ENCODE data around the gene INTS11.

The INTS11 gene

DNA sequence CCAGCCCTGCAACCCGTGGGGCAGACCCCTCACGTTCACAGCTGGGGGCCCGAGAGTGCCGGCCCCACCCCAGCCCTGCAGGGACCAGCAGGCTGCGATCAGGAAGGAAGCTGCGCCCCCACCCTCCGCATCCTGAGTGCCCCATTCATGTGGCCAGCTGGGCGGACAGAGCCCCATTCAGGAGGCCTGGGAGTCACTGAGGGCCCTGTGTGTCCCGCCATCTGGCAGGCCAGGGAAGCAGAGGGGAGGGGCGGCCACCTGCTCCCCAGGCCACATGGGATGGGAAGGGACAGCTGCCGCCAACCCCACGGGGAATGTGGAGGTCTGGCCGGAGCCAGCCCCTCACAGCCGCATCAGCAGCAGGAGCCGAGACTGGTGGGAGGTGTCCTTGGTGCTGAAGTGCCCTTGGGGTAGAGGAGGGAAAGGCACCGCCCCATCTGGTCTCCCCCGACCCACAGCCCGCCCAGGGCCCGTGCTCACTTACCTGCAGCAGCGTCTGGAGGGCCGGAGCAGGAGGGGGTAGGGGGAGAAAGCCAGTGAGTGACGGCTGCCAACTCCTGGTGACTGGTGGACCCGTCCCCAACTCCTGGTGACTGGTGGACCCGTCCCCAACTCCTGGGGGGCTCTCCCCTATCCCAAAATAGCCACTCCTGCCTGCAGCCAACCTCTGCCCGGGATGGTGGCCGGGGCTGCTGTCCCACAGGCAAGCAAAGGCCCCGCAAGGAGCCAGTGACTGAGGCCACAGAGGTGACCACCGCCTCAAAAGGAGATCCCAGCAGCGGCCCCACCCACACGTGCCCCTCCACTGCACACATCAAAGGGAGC lies 25.4 kb downstream of the INTS11 start:
- no peak for FAIRE-seq

DNA sequence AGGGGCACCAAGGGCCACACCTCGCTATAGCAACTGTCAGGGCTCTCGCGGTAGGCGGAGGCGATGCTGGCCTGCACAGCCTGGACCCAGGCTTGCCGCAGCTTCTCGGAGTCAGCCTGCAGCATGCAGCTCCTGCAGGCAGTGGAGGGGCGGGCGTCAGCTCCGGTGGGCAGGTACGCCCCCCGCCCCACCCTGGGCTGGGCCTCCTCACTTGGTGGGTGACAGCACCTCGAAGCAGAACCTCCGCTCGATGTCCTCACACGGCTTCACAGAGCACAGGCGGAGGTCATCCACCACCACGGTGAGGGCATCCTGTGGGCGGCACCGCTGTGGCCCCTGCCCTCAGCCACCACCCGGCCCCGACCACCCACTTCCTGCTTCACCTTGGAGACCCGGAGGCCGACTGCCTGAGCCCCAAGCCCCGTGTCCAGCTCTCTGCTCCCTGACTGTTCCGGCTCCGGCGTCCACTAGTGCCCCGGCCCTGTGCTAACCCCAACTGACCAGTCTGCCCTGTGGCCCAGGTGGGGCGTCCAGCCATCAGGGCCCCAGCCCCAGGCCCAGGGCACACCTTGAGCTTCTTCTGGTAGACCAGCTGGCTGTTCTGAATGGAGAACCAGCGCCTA lies 26.5 kb downstream of the INTS11 start:
- FAIRE-seq: no peak

DNA sequence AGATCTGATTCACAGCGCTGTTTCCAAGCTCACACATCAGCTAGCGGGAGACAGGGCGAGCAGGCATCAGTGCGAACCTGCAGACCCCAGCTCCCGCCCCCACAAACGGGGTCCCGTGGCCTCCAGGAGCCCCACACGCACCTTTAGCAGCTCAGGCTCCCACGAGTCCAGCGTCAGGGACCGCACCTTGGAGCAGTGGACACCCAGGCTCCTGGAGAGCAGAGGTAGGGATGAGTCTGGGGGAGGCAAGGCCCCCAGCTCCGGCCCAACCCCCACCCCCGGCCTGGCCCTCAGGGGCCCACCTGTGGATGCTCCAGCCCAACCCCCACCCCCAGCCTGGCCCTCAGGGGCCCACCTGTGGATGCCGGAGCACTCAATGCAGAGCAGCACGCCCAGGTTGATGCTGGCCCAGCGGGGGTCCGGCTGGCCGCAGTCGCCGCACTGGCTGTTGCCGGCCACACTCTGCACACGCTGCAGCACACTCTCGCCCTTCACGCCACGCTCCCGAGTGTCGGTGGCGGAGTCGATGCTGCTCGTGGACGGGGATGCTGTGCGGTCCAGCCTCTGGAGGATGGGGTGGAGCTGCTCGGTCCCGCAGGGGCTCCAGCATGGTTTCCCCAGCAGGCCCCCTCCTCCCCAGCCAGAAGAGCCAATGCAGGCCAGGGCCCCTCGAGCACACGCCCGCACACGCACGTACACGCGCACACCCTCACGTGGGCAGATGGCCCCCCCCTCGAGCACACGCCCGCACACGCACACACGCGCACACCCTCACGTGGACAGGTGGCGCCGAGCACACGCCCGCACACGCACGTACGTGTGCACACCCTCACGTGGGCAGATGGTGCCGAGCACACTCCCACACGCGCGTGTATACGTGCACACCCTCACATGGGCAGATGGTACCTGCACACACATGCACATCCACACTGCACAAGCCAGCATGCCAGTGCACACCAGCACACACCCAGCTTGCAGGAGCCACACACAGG lies 28.1 kb downstream of the INTS11 start:
- FAIRE-seq: no peak

DNA sequence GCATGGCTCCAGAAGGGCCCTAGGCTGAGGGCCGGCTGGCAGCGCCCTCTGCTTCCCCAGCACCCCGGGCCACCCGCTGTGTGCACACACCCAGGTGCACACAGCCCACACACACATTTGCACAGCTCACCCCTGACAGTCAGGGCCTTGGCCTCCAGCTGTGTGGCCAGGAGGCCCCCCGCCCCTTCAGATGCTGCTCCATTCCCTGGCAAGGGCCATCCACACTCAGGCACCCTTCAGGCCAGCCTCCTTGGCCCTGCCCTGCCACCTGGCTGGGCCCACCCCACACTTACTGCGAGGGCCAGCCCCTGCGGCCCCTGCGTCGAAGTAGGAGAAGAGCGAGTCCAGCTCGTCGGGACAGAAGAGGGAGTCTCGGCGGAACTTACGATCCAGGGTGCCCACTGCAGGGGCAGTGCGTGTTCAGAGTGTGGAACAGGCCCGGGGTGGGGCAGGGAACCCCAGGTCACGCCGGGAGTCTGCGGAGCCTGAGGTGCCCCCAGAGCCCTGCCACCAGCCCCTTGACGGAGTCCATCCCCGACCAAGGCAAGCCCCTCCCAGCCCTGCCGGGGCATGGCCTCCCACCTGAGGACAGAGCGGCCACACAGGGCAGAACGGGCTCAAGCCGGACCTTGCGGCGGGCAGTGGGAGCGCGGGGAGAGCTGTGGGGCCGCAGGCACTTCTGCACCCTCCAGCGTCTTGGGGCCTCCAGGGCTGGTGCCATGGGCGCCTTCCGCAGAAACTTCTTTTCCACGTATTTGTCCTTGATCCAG lies 29.1 kb downstream of the INTS11 start:
- no peak for FAIRE-seq

DNA sequence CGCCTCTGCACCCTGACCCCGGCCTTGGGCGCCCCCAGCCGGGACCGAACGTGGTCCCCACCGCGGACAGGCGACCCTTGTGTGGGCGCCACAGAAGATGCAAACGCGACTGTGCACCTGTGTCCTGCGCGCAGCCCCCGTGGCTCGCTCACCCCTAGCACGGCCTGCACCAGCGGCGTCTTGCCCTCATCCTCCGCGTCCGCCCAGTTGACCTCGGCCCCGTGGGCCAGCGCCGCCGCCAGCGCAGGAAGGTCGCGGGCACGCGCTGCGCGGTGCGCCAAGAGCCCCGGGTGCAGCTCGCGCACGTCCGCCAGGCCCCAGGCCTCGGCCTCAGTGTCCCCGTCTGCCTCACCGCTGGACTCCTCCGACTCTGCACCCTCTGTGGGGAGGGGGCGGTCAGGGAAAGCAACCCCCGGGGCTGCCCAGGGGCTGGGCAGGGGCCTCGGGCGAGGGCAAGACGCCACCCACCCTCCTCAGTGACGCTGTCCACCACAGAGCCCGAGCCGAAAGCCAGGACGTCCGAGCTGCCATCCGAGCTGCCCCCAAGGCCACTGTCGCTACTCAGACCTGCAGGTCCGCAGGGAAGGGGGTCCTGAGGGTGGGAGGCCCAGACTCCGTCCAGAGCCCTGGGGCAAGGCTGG lies 30.1 kb downstream of the INTS11 start:
- FAIRE-seq: no peak

DNA sequence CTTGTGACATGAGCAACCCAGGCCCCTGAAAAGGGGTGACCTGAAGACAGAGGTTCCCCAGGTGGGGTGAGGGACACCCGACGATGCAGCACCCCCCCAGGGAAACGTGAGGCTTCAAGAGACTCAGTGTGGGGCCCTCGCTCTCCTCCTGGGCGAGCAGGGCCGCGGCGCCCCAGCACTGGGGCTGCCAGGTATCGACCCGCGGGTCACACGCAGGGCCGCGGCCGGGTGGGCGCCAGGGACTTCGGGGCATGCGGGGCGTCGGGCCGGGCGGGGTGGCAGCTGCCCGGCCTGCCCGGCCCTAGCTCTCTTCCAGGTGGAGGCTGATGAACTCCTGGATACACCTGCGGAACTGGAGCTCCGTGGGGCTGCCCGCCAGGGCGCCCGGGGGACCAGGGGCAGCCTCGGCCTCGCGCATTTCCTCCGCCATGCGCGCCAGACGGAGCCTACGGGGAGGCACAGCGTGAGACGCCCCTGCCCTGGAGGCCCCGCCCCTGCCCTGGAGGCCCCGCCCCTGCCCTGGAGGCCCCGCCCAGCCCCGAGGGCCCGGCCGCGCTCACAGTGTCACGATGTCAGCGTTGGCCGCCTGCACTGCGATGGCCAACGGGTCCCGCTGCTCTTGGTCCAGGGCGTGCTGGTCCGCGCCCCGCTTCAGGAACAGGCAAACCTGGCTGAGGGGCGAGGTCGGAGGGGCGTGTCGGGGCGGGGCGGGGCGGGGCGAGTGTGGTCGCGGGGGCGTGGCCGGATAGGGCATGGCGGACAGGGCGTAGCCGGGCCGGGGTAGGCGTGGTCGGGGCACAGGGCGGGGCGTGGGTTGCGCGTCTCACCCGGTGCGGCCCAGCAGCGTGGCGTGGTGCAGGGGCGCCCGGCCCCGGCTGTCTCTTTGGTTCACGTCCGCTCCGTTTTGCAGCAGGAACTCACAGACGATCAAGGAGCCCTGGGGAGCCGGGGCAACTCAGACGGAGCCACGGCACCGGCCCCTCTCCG lies 30.9 kb downstream of the INTS11 start:
- FAIRE-seq: no peak

DNA sequence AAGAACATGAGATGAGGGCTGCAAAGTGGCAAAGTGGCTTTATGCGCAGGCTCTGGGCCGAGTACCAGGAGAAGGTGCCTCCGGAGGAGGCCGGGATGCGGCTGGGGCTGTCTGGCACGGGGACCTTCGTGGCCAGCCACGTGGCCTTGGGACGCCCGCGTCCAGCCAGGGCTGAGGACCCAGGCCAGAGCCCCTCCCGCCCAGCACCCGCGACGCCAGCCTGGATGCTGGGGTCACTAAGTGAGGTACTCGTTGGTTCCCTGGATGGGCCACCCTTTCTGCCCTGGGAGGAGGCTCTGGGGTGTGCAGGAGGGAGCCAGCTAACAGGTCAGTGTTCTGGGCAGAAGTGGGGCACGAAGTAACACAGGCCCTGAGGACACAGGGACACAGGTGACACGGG lies 31.6 kb downstream of the INTS11 start:
- no peak for FAIRE-seq

DNA sequence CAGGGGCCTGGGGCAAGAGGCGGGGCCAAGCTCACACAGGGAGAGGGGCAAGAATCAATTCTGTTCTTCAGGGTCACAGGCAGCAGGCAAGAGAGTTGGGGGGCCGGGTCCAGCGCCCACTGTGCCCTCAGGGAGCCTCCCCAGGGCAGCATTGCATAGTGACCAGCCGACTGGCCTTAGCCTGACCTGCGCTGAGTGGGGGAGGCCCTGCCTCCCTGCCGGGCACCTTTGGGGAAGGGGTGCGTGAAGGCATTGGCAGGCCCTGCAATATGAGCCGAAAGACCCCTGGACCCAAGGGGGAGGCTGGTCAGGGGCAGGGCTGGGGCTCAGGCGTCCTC lies 32.0 kb downstream of the INTS11 start:
- FAIRE-seq: no peak

DNA sequence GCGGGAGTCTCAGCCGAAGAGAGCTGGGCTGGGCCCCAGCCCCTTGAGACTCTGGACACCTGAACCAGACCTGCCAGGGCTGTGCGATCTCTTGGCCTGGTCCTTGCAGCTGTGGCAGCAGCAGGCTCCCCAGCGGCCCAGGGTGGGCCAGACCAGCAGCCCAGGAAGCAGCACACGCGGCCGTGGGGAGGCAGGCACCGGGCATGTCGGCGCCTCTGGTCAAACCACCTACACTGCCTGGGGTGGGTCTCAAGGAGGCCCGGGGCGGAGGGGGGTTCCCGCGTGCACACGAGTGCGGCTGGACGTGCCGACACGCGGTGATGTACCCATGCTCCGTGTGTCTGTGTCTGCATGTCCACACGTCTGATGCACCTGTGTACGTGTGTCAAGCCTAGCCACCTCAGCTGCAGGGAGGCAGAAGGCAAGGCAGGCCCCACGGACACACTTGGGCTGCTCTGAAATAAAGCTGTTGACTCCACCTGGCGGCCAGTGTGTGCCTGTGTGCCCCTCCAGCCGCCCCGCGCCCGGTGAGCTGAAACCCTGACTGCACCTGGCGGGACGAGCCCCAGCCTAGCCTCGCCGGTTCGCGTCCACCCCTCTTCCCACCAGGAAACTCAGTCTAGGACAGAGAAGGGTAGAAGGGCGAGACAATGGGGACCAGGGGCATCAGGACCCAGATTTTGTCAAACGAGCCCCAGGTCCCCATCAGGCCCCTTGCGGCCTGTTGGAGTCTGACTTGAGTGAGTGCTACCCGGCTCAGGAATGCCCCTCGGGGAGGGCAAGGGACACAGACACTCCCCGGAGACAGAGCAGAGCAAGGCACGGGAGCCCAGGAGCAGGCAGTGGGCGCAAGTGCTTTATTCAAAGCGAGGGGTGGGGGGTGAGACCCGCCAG lies 32.7 kb downstream of the INTS11 start:
- no peak for FAIRE-seq

DNA sequence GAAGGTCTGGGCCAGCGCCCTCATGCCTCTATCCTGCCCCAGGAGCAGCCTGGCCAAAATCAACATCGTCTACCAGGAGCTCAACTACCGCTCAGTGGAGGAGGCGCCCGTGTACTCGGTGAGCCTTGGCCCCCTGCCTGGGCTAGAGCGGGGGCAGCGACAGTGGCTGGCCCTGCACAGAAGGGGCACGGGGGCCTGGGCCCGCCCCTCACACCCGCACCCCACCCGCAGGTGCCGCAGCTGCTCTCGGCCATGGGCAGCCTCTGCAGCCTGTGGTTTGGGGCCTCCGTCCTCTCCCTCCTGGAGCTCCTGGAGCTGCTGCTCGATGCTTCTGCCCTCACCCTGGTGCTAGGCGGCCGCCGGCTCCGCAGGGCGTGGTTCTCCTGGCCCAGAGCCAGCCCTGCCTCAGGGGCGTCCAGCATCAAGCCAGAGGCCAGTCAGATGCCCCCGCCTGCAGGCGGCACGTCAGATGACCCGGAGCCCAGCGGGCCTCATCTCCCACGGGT lies 33.4 kb downstream of the INTS11 start:
- FAIRE-seq: no peak

DNA sequence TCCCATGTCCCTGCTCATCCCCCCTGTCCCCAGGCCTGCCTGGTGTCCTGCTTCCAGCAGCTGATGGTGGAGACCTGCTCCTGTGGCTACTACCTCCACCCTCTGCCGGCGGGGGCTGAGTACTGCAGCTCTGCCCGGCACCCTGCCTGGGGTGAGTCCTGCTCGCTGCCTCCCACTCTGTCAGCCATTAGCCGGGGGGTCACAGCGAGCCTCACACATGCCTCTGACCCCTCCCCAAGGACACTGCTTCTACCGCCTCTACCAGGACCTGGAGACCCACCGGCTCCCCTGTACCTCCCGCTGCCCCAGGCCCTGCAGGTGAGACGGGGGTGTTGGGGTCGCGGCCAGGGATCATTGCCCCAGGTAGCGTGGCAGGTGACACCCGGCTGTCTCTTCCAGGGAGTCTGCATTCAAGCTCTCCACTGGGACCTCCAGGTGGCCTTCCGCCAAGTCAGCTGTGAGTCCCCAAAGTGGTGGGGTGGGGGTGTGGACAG lies 34.2 kb downstream of the INTS11 start:
- FAIRE-seq: no peak

DNA sequence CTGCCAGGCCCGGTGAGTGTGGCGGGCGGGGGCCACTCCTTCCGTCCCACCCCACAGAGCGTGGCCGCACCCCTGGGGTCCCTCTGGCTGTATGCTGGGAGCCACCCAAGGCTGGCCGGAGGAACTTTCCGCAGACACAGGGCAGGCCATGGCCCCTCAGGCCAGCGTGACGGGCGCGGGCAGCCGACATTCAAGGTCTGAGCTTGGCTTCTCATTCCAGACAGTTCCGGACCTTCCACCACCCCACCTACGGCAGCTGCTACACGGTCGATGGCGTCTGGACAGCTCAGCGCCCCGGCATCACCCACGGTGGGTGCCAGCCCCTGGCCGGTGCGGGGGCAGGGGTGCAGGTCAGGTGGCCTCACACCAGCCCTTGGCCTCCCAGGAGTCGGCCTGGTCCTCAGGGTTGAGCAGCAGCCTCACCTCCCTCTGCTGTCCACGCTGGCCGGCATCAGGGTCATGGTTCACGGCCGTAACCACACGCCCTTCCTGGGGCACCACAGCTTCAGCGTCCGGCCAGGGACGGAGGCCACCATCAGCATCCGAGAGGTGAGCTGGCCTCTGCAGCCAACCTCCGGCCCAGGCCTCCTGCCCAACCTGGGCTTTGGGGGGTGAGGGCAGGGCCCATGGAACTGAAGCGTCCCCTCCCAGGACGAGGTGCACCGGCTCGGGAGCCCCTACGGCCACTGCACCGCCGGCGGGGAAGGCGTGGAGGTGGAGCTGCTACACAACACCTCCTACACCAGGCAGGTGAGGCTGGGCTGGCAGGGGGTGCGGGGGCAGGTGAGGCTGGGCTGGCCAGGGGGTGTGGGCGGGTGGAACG lies 37.0 kb downstream of the INTS11 start:
- no peak for FAIRE-seq

DNA sequence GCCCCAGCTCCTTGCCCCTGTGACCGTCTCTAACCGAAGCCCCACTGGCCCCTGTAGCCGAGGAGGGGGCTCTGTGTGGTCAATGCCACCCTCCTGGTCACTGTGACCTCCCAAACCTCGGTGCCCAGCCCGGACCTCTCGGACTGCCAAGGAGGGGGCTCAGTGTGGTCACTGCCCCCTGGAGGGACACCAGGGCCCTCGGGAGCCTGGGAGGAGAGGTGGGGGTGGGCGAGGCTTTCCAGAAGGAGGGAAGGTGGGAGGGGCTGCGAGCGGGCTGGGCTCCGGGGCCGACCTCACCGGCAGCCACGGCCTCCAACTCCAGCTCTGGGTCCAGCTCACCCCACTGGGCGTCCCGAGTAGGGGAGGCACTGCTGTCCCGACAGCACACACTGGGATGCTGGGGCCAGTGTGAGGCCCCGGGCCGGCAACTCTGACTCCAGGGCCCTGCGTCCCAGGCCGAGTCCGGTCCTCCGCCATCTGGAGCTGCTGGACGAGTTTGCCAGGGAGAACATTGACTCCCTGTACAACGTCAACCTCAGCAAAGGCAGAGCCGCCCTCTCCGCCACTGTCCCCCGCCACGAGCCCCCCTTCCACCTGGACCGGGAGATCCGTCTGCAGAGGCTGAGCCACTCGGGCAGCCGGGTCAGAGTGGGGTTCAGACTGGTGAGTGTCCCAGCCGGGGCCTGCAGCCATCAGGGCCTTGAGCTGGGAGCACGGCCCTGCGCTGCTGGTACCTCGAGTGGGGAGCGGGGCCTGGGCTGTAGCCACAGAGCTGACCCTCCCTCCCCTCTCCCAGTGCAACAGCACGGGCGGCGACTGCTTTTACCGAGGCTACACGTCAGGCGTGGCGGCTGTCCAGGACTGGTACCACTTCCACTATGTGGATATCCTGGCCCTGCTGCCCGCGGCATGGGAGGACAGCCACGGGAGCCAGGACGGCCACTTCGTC lies 37.9 kb downstream of the INTS11 start:
- FAIRE-seq: no peak

DNA sequence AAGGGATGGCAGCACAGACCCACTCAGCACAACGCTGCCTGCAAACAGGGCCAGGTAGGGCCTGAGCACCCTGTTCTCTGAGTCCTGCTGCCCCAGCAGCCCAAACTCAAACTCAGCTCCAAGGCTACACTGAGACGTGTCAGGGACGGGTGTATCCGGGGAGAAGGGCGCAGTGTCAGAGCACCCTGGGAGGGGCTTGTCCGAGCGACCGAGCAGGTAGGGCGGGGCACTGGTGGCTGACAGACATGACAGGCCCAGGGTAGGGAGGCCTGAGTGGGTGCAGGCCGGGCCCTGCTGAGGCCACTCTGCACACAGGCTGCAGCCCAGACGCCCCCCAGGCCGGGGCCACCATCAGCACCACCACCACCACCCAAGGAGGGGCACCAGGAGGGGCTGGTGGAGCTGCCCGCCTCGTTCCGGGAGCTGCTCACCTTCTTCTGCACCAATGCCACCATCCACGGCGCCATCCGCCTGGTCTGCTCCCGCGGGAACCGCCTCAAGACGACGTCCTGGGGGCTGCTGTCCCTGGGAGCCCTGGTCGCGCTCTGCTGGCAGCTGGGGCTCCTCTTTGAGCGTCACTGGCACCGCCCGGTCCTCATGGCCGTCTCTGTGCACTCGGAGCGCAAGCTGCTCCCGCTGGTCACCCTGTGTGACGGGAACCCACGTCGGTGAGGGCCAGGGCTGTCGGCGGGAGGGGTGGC lies 38.7 kb downstream of the INTS11 start:
- no peak for FAIRE-seq

DNA sequence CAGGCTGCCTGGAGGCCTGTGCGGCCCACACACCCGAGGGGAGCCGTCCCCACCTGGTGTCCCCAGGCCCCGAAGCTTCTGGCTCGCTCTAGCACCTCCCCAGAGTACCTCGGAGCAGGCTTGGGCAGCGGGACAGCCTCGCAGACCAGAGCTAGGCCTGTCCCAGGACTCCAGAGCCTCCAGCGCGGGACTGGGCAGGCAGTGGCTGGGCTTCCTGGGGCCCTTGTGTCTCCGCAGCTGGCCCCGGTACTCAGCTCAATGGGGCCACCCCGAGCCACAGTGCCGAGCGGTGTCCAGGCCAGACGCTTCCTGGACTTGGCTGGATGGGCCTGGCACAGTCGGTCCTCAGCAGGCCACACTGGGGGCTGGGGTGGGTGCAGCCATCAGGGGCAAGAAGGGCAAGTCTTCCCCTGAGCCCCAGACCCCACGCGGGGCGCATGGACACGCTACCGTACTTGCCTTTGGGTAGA lies 39.3 kb downstream of the INTS11 start:
- no peak for FAIRE-seq
